Gastroesophageal sphincter (tissue), 4 donors: ENCODE data around the gene GP5. TPM values are rescaled to one million over a fixed set of nuclear protein-coding genes. Genes with fewer than 3 reads are reported as not detected.

Experiments
- ATAC-seq: fragments of 150-250 bp; one replicate; pipeline ENCODE4 v1.9.1; 2016; ENCODE audit warnings: mild to moderate bottlenecking, moderate library complexity
- H3K27ac ChIP-seq, 4 donors: fragments of 200-600 bp; sonication (generic) in 3 of 4; 1 replicate in 3 of 4; 2 replicates in 1 of 4; pipeline ENCODE4 v1.5.1; 2016 to 2019
- H3K27me3 ChIP-seq: fragments of 200-600 bp; sonication (generic); one replicate; pipeline ENCODE4 v1.5.1; 2019
- H3K36me3 ChIP-seq, 2 donors: fragments of 200-600 bp; sonication (generic); one replicate each; pipeline ENCODE4 v1.5.1; 2019; ENCODE audit warnings: control low read depth in 1 of 2
- H3K4me1 ChIP-seq, 3 donors: fragments of 200-600 bp; sonication (generic); 1 replicate in 2 of 3; 2 replicates in 1 of 3; pipeline ENCODE4 v1.5.1; 2016 to 2019; ENCODE audit warnings: control low read depth in 2 of 3
- H3K4me3 ChIP-seq, 2 donors: fragments of 200-600 bp; sonication (generic); one replicate each; pipeline ENCODE4 v1.5.1; 2019; ENCODE audit warnings: mild to moderate bottlenecking in 1 of 2, moderate library complexity in 1 of 2
- H3K9me3 ChIP-seq, 3 donors: fragments of 200-600 bp; sonication (generic); one replicate each; pipeline ENCODE4 v1.5.1; 2017 to 2019; ENCODE audit warnings: control low read depth in 2 of 3
- EP300 ChIP-seq: sonication (generic); formaldehyde crosslinking; IDR thresholded peaks from one replicate; pipeline ENCODE4 v1.6.1; 2017; ENCODE audit warnings: antibody characterized with exemption, mild to moderate bottlenecking
- POLR2A ChIP-seq, 2 donors: fragments of 450-650 bp; IDR thresholded peaks; one replicate each; pipeline ENCODE4 v1.6.1; 2017; ENCODE audit warnings: antibody characterized with exemption in 2 of 2, mild to moderate bottlenecking in 2 of 2, moderate library complexity in 1 of 2
- POLR2AphosphoS5 ChIP-seq: sonication (generic); formaldehyde crosslinking; IDR thresholded peaks from one replicate; pipeline ENCODE4 v1.6.1; 2017; ENCODE audit warnings: antibody characterized with exemption
- WGBS, 2 donors: methylation state at CpG; one replicate each; pipeline ENCODE4 v1.1.5; 2018; ENCODE audit warnings: low coverage in 1 of 2; 5-methylcytosine and 5-hydroxymethylcytosine counted together
- total RNA-seq, 4 donors: library from RNA; depleted of rRNA; stranded (reverse); fragments of >200 nt; gene quantifications; one replicate each; pipeline ENCODE4 v1.1.0, GENCODE V29; 2016
- TF ChIP-seq, protein P1 (sequence below), 4 experiments: fragments of 200-600 bp in 2 of 4; fragments of 450-650 bp in 2 of 4; sonication (generic) in 1 of 4; IDR thresholded peaks; one replicate each; pipeline ENCODE4 v1.5.1; 2017 to 2019; ENCODE audit warnings: antibody characterized with exemption in 4 of 4, mild to moderate bottlenecking in 2 of 4, moderate library complexity in 2 of 4

Gene GP5
- total RNA-seq, 4 donors from 2014 or later, result 0.31 TPM; not detected in 3

- 74 to 82% methylated on average over 2 of the region's 2 CpGs for WGBS, 2 donors
- peaks cover 0 to 95% of the 10 kb centered on the region in 2 donors for H3K36me3 ChIP-seq
- H3K9me3 ChIP-seq, result no peaks in the 10 kb centered on the region
- no peak overlapping the region for H3K27ac ChIP-seq
- no peak for ATAC-seq
- no peak for TF ChIP-seq POLR2A (IDR thresholded peaks at IDR 0.05)
- TF ChIP-seq EP300, result no peak
- TF ChIP-seq POLR2AphosphoS5, result no peak
- TF ChIP-seq, protein P1, sequence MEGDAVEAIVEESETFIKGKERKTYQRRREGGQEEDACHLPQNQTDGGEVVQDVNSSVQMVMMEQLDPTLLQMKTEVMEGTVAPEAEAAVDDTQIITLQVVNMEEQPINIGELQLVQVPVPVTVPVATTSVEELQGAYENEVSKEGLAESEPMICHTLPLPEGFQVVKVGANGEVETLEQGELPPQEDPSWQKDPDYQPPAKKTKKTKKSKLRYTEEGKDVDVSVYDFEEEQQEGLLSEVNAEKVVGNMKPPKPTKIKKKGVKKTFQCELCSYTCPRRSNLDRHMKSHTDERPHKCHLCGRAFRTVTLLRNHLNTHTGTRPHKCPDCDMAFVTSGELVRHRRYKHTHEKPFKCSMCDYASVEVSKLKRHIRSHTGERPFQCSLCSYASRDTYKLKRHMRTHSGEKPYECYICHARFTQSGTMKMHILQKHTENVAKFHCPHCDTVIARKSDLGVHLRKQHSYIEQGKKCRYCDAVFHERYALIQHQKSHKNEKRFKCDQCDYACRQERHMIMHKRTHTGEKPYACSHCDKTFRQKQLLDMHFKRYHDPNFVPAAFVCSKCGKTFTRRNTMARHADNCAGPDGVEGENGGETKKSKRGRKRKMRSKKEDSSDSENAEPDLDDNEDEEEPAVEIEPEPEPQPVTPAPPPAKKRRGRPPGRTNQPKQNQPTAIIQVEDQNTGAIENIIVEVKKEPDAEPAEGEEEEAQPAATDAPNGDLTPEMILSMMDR (IDR thresholded peaks at IDR 0.05), result no peak
- no peak overlapping the region for H3K4me3 ChIP-seq
- H3K4me1 ChIP-seq, result no peaks in the 10 kb centered on the region
- H3K27me3 ChIP-seq, result no peaks in the 10 kb centered on the region
Observed at GRCh38 chr3:194443901-194444300, 44.8 kb upstream of the GP5 start.

- no peak for TF ChIP-seq EP300
- TF ChIP-seq, protein P1 (IDR thresholded peaks at IDR 0.05), result no peak
- no peak for TF ChIP-seq POLR2A (IDR thresholded peaks at IDR 0.05)
- TF ChIP-seq POLR2AphosphoS5, result no peak
- no peak for ATAC-seq
- no peak overlapping the region for H3K4me3 ChIP-seq
- H3K9me3 ChIP-seq, result no peaks in the 10 kb centered on the region
- no peaks in the 10 kb centered on the region for H3K4me1 ChIP-seq
- peaks cover 0 to 95% of the 10 kb centered on the region in 2 donors for H3K36me3 ChIP-seq
- no peaks in the 10 kb centered on the region for H3K27me3 ChIP-seq
- 40 to 60% methylated on average over 2 of the region's 2 CpGs for WGBS, 2 donors
- no peak overlapping the region for H3K27ac ChIP-seq
Observed at GRCh38 chr3:194440756-194441155, 41.7 kb upstream of the GP5 start.

DNA sequence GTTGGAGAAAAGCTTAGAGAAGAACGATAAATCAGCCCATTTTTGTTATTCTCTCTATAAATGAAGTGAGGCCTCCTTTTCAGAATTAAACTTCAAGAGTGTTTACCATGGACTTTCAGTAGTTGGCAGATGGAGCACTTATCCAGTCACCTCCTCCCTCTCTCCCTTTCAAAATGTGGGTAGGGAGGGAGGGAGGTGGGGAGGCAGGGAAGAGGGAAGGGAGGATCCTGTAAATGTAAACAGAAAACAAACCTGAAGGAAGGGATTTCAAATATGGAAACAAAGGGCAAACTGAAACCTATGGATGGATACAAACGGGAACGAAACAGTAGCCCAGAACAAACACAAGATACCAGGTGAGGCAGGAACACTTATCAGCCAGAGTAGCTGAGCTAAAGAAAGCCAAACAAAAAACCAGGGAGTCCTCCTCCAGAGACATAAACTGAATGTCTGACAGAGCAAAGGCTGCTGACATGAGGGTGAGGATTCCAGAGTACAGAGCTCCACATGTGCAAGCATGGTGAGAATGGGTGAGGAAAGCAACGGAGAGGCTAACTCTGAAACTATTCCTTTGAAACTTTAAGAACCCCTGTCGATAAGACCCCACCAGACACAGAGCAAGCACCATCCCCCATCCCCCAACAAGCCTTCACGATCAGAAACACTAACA, 41.0 kb upstream of the GP5 start:
- Histone ChIP-seq H3K36me3 (peaks cover 0 to 96% of the 10 kb centered on the region in 2 donors), H3K4me1 (no peaks in the 10 kb centered on the region), H3K4me3 (no peak overlapping the region), H3K27ac (no peak overlapping the region), H3K9me3 (no peaks in the 10 kb centered on the region), H3K27me3 (no peaks in the 10 kb centered on the region)
- no peak for TF ChIP-seq POLR2A (IDR thresholded peaks at IDR 0.05)
- TF ChIP-seq, protein P1 (IDR thresholded peaks at IDR 0.05), result no peak
- TF ChIP-seq POLR2AphosphoS5, result no peak
- TF ChIP-seq EP300, result no peak
- no peak for ATAC-seq
- 66 to 69% methylated on average over 4 to 6 of the region's 6 CpGs for WGBS, 2 donors

DNA sequence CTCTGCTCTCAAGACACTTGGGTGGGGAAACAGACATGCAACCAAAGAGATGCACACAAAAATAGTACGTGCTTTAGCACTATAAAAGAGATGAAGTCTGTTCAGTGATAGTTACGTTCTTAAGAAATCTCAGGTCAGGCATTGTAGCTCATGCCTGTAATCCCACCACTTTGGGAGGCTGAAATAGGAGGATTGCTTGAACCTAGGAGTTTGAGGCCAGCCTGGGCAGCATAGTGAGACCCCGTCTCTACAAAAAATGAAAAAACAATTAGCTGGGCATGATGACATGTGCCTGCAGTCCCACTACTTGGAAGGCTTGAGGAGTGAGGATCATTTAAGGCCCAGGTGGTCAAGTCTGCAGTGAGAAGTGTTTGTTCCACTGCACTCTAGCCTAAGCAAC, 35.4 kb upstream of the GP5 start:
- Histone ChIP-seq H3K9me3 (no peaks in the 10 kb centered on the region), H3K27me3 (no peaks in the 10 kb centered on the region), H3K4me1 (no peaks in the 10 kb centered on the region), H3K4me3 (no peak overlapping the region), H3K36me3 (peaks cover 8 to 96% of the 10 kb centered on the region in 2 donors), H3K27ac (no peak overlapping the region)
- 67 to 89% methylated on average over 3 of the region's 3 CpGs for WGBS, 2 donors
- TF ChIP-seq, protein P1 (IDR thresholded peaks at IDR 0.05), result no peak
- TF ChIP-seq POLR2AphosphoS5, result no peak
- TF ChIP-seq EP300, result no peak
- no peak for TF ChIP-seq POLR2A (IDR thresholded peaks at IDR 0.05)
- no peak for ATAC-seq

- Histone ChIP-seq H3K9me3 (no peaks in the 10 kb centered on the region), H3K4me3 (no peak overlapping the region), H3K27ac (no peak overlapping the region), H3K36me3 (peaks cover 9 to 94% of the 10 kb centered on the region in 2 donors), H3K27me3 (no peaks in the 10 kb centered on the region), H3K4me1 (no peaks in the 10 kb centered on the region)
- 52 to 76% methylated on average over 5 of the region's 5 CpGs for WGBS, 2 donors
- no peak for ATAC-seq
- TF ChIP-seq, protein P1 (IDR thresholded peaks at IDR 0.05), result no peak
- no peak for TF ChIP-seq EP300
- no peak for TF ChIP-seq POLR2AphosphoS5
- no peak for TF ChIP-seq POLR2A (IDR thresholded peaks at IDR 0.05)
Observed at GRCh38 chr3:194431554-194431953, 32.5 kb upstream of the GP5 start.
